GM18868 (cell line): ENCODE measurements around the gene KDM8.
A peak's percentile ranks its signal among the peaks of the same experiment; 100 is the strongest.

Source experiments
- ATAC-seq: cut with Tn5 transposase; IDR thresholded peaks from one replicate; pipeline ENCODE4 v1.9.1; 2021; ENCODE audit warnings: mild to moderate bottlenecking, moderate library complexity; ENCODE audit not compliant: unreplicated experiment

Gene KDM8

GRCh38 chr16:27203507-27204311 is at the start of gene KDM8:
TSS of gene KDM8 (plus strand) at chr16:27203526. CDS start at chr16:27210124, 6,598 bp downstream.
- peak; percentile 89 for ATAC-seq

GRCh38 chr16:27154705-27155521 is 48.4 kb upstream of the KDM8 start:
- ATAC-seq: peak; percentile 61

GRCh38 chr16:27156579-27156978 is 46.7 kb upstream of the KDM8 start:
- ATAC-seq: no peak

- no peak for ATAC-seq
Observed at GRCh38 chr16:27161398-27161797, 41.9 kb upstream of the KDM8 start.

GRCh38 chr16:27164352-27164751 is 39.0 kb upstream of the KDM8 start:
- ATAC-seq: no peak

GRCh38 chr16:27165576-27165975 is 37.8 kb upstream of the KDM8 start:
- ATAC-seq: no peak

- no peak for ATAC-seq
Observed at GRCh38 chr16:27168790-27169189, 34.5 kb upstream of the KDM8 start.

GRCh38 chr16:27169511-27170071 is 33.7 kb upstream of the KDM8 start:
- ATAC-seq: no peak

- no peak for ATAC-seq
Observed at GRCh38 chr16:27171584-27171983, 31.7 kb upstream of the KDM8 start.

- ATAC-seq: peak; percentile 53
Observed at GRCh38 chr16:27174007-27174406, 29.3 kb upstream of the KDM8 start.

- no peak for ATAC-seq
Observed at GRCh38 chr16:27174798-27175197, 28.5 kb upstream of the KDM8 start.

GRCh38 chr16:27175888-27176287 is 27.4 kb upstream of the KDM8 start:
- no peak for ATAC-seq

- ATAC-seq: no peak
Observed at GRCh38 chr16:27177031-27177774, 26.1 kb upstream of the KDM8 start.

GRCh38 chr16:27179500-27180072 is 23.7 kb upstream of the KDM8 start:
- ATAC-seq: peak; percentile 90

- ATAC-seq: no peak
Observed at GRCh38 chr16:27181019-27181790, 22.1 kb upstream of the KDM8 start.

GRCh38 chr16:27182906-27183405 is 20.4 kb upstream of the KDM8 start:
- ATAC-seq: no peak

- ATAC-seq: no peak
Observed at GRCh38 chr16:27185776-27186130, 17.6 kb upstream of the KDM8 start.

GRCh38 chr16:27188633-27189032 is 14.7 kb upstream of the KDM8 start:
- ATAC-seq: no peak

GRCh38 chr16:27189335-27189972 is 13.9 kb upstream of the KDM8 start:
- ATAC-seq: no peak
